Measurements from ENCODE around the gene MEN1. TPM values are rescaled to one million over a fixed set of nuclear protein-coding genes. Genes with fewer than 3 reads are reported as not detected.

The MEN1 gene
- total RNA-seq, 2 experiments from 2014 or later: 44.4 to 72.4 TPM

GRCh38 chr11:64827451-64827839, 17.1 kb upstream of the MEN1 start:
- Histone ChIP-seq H3K4me2 (ENCODE audit: low read length) (no peak overlapping the region), H3K4me1 (ENCODE audit: insufficient read depth, low read length, poor library complexity, severe bottlenecking) (peaks cover 4% of the 10 kb centered on the region), H3K79me2 (ENCODE audit: insufficient read depth, low read depth, low read length) (no peaks in the 10 kb centered on the region), H3K27ac (ENCODE audit: low read depth, low read length, poor library complexity, severe bottlenecking) (no peak overlapping the region), H3K36me3 (ENCODE audit: insufficient read depth, low read length) (no peaks in the 10 kb centered on the region), H3K4me3 (ENCODE audit: low read depth, low read length, poor library complexity, severe bottlenecking) (no peak overlapping the region), H2AFZ (ENCODE audit: low read length) (no peak overlapping the region), H4K20me1 (ENCODE audit: insufficient read depth, low read length) (no peaks in the 10 kb centered on the region), H3K9me3 (ENCODE audit: low read length) (no peaks in the 10 kb centered on the region), H3K9me2 (ENCODE audit: insufficient read depth, low read length) (no peaks in the 10 kb centered on the region)
- ChIA-PET CTCF (ENCODE audit: unreplicated experiment) (interaction anchor here (0.6 kb wide), 1 partner anchor 100 kb away, joined by 5 read pairs; no protein-coding TSS in a partner anchor), POLR2A (no interaction called here)
- intact Hi-C loops (cut with micrococcal nuclease; ENCODE audit: unreplicated experiment): no loop called here
- no TSS peak for BruUV-seq (replicated peaks)
- DNase-seq (ENCODE audit: low spot score): no peak
- no peak for TF ChIP-seq EZH2phosphoT487 (IDR thresholded peaks at IDR 0.05; ENCODE audit: borderline replicate concordance, low read depth, low read length)
- TF ChIP-seq, protein P1, sequence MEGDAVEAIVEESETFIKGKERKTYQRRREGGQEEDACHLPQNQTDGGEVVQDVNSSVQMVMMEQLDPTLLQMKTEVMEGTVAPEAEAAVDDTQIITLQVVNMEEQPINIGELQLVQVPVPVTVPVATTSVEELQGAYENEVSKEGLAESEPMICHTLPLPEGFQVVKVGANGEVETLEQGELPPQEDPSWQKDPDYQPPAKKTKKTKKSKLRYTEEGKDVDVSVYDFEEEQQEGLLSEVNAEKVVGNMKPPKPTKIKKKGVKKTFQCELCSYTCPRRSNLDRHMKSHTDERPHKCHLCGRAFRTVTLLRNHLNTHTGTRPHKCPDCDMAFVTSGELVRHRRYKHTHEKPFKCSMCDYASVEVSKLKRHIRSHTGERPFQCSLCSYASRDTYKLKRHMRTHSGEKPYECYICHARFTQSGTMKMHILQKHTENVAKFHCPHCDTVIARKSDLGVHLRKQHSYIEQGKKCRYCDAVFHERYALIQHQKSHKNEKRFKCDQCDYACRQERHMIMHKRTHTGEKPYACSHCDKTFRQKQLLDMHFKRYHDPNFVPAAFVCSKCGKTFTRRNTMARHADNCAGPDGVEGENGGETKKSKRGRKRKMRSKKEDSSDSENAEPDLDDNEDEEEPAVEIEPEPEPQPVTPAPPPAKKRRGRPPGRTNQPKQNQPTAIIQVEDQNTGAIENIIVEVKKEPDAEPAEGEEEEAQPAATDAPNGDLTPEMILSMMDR (conservative IDR thresholded peaks at IDR 0.05; ENCODE audit: low read length): no peak

DNA sequence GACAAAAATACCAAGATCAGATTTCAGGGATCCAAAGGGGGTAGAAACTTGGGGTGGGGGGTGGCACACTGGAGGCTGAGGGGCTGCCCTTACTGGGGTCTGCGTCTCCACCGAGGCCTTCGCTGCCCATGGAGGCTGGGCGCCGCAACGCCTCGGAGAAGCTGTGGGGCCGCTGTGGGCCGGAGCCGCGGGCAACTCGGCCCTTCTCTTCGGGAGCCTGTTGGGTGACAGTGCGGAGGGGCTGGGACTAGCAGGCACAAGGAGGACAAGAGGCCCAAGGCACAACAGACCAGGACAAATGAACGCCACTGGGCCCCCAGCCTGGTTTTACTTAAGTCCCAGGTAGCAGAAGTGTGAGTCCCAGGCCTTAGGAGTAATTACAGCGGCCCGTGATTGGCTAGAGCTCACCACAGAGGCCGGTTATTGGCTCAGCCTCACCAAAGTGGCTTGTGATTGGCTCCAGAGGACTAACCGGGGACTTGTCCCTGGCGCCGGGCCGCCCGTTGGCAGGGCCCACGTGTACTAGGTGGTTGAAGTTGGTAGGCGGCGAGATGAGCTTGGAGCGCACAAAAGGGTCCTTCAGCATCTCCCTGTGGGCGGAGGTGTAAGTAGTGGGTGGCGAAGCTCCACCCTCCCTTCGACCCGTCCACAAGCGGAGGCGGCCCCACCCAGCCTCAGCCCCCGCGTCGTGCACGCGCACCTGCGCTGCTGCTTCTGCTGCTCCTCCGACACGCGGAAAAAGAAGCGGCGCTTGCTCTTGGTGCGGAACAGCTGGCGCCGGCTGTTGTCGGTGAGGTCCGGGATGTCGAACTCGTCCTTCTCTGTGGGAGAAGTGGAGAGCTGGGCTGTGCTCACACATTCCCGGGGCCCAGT, 16.5 kb upstream of the MEN1 start:
- Histone ChIP-seq H3K4me2 (ENCODE audit: low read length) (no peak overlapping the region), H3K79me2 (ENCODE audit: insufficient read depth, low read depth, low read length) (no peaks in the 10 kb centered on the region), H3K36me3 (ENCODE audit: insufficient read depth, low read length) (no peaks in the 10 kb centered on the region), H3K4me1 (ENCODE audit: insufficient read depth, low read length, poor library complexity, severe bottlenecking) (peaks cover 4% of the 10 kb centered on the region), H2AFZ (ENCODE audit: low read length) (no peak overlapping the region), H3K27ac (ENCODE audit: low read depth, low read length, poor library complexity, severe bottlenecking) (no peak overlapping the region), H4K20me1 (ENCODE audit: insufficient read depth, low read length) (no peaks in the 10 kb centered on the region), H3K9me2 (ENCODE audit: insufficient read depth, low read length) (no peaks in the 10 kb centered on the region), H3K9me3 (ENCODE audit: low read length) (no peaks in the 10 kb centered on the region), H3K4me3 (ENCODE audit: low read depth, low read length, poor library complexity, severe bottlenecking) (no peak overlapping the region)
- DNase-seq (ENCODE audit: low spot score): no peak
- intact Hi-C loops (cut with micrococcal nuclease; ENCODE audit: unreplicated experiment): no loop called here
- TF ChIP-seq EZH2phosphoT487 (IDR thresholded peaks at IDR 0.05; ENCODE audit: borderline replicate concordance, low read depth, low read length): no peak
- no TSS peak for BruUV-seq (replicated peaks)
- POLR2A ChIA-PET: no interaction called here
- CTCF ChIA-PET (ENCODE audit: unreplicated experiment): no interaction called here

DNA sequence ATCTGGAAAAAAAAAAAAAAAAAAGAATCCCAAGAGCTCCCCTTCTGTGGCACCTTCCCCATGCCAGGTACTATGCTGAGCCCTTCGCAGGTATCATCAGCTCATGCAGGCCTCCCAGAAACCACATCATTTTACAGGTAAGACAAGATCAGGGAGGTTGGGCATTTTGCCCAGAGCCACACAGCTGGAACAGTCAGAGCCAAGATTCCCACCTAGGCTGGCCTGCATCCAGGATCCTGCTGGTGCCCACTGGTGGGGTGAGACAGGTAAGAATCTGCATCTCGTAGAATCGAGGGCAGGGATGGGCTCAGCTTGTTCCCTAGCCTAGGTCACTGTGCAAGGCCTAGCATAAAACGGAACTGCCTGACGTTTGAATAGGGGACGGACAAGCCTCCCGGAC, 15.7 kb upstream of the MEN1 start:
- intact Hi-C loops (cut with micrococcal nuclease; ENCODE audit: unreplicated experiment): no loop called here
- BruUV-seq (replicated peaks): no TSS peak
- Histone ChIP-seq H3K27ac (ENCODE audit: low read depth, low read length, poor library complexity, severe bottlenecking) (no peak overlapping the region), H3K9me3 (ENCODE audit: low read length) (no peaks in the 10 kb centered on the region), H3K4me1 (ENCODE audit: insufficient read depth, low read length, poor library complexity, severe bottlenecking) (peaks cover 4% of the 10 kb centered on the region), H3K4me3 (ENCODE audit: low read depth, low read length, poor library complexity, severe bottlenecking) (no peak overlapping the region), H3K4me2 (ENCODE audit: low read length) (no peak overlapping the region), H2AFZ (ENCODE audit: low read length) (no peak overlapping the region), H3K79me2 (ENCODE audit: insufficient read depth, low read depth, low read length) (no peaks in the 10 kb centered on the region), H3K36me3 (ENCODE audit: insufficient read depth, low read length) (no peaks in the 10 kb centered on the region), H4K20me1 (ENCODE audit: insufficient read depth, low read length) (no peaks in the 10 kb centered on the region), H3K9me2 (ENCODE audit: insufficient read depth, low read length) (no peaks in the 10 kb centered on the region)
- TF ChIP-seq EZH2phosphoT487 (IDR thresholded peaks at IDR 0.05; ENCODE audit: borderline replicate concordance, low read depth, low read length): no peak
- TF ChIP-seq, protein P1 (conservative IDR thresholded peaks at IDR 0.05; ENCODE audit: low read length): no peak
- POLR2A ChIA-PET: no interaction called here
- CTCF ChIA-PET (ENCODE audit: unreplicated experiment): no interaction called here
- no peak for DNase-seq (ENCODE audit: low spot score)

All from OCI-LY7 (cell line).